LNCAP (cell line): ENCODE data around the gene SEZ6L.

Experiments
- TF ChIP-seq, protein P1 (sequence below): fragments of 450-650 bp; IDR thresholded peaks from 2 replicates; pipeline ENCODE4 v1.5.1; 2017; ENCODE audit warnings: mild to moderate bottlenecking

The SEZ6L gene

GRCh38 chr22:26320447-26320846, 151.2 kb downstream of the SEZ6L start:
- TF ChIP-seq, protein P1, sequence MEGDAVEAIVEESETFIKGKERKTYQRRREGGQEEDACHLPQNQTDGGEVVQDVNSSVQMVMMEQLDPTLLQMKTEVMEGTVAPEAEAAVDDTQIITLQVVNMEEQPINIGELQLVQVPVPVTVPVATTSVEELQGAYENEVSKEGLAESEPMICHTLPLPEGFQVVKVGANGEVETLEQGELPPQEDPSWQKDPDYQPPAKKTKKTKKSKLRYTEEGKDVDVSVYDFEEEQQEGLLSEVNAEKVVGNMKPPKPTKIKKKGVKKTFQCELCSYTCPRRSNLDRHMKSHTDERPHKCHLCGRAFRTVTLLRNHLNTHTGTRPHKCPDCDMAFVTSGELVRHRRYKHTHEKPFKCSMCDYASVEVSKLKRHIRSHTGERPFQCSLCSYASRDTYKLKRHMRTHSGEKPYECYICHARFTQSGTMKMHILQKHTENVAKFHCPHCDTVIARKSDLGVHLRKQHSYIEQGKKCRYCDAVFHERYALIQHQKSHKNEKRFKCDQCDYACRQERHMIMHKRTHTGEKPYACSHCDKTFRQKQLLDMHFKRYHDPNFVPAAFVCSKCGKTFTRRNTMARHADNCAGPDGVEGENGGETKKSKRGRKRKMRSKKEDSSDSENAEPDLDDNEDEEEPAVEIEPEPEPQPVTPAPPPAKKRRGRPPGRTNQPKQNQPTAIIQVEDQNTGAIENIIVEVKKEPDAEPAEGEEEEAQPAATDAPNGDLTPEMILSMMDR, result no peak

DNA sequence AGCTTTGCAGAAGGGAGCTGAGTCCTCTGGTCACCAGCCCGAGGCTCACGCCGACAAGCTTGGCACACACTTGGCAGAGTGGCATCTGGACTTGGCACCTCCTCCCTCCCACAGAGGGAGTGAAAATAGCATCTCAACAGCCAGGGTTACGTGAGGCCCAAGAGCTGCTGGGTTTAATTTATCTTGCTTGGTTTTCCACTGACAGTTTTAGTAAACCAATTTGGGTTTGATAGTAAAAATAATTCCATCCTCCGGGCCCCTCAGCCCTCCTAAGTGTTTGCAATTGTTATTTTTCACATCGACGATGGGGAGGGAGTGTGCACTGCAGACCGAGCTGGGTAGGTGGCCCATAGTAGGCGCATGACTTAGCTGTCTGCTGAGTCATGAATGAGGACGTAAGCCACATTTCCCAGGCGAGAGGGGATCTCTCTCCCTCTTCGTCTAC, 152.2 kb downstream of the SEZ6L start:
- TF ChIP-seq, protein P1, result no peak

DNA sequence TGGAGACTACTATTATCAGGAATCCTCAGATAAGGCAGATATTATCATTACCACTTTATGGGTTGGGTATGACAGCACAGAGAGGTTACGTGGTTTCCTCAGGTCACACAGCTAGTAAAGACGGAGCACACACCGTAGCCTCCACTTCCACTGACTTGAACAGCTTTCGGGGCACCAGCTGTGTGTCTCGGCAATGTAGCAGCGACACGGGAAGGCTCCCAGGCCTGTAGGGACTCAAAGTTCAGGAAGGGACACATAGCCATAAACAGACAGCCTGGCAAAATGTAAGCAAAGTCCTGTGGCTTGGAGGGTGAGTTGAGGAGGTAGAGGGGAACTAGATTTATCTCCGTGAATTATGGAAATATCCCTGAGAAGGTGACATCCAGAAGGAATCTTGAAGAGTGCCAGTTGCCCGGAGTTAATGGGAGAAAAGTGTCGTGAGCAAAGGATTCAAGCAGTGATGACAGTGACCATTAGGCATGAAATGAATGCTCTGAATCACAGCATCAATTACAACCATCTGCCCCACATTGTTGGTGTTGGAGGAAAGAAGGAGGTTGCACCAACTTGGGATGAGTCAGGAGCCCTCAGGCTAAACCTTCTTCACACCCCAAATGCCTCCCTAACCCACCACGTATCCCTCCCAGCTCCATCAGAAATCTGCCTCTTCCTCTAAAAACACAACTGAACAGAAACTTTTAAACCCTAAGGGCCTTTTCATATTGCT, 153.1 kb downstream of the SEZ6L start:
- TF ChIP-seq, protein P1, result no peak

DNA sequence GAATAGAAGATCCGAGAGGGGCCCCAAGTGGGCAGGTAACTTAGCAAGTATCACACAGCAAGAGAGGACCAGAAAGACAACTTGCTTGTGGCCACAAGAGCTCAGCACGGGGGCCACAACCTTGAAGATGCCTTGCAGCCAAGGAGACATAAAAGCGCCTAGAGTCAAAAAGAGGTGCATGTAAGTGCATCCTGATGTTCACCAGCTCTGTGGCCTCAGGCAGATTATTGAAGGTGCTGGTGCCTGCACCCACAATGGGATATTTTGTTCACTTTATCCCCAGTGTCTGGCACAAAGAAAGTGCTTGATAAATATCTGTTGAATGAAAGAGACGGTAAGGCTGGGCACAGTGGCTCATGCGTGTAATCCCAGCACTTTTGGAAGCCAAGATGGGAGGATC, 153.8 kb downstream of the SEZ6L start:
- TF ChIP-seq, protein P1, result no peak

DNA sequence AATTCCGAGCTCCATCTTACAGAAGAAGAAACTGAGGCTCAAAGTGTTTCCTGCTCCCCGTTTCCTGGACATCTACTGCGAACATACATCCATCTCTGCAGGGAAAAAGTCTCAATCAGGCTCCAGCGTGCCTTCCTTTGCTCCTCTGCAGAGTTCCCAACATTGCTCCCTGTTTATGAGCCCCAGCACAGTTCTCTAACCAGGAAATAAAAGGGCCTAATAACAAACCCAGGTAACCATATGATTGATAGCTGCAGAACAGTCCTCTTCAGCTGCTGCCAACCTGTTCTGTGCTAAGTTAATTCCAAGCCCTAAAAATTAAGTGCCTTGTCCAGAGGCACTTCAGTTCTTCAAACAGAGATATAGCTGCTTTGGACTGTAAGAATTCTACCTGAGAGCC, 154.9 kb downstream of the SEZ6L start:
- TF ChIP-seq, protein P1, result no peak

DNA sequence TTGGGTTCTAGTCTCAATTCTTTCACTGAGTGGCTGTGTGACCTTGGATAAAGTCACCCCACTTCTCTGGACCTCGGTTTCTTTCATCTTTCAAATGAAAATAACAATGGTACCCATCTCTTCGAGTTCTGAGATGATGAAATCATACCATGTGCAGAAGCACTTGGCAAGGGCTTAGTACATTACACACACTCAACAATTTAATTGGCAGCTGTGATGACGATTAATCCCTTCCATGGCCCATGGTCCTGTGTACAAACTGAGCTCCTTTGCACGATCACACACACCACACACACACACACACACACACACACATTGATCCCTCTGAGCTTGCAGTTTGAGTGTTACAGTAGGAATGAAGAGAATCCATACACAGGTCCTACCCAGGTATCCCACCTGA, 156.4 kb downstream of the SEZ6L start:
- TF ChIP-seq, protein P1, result no peak

GRCh38 chr22:26326803-26327202, 157.5 kb downstream of the SEZ6L start:
- TF ChIP-seq, protein P1, result no peak

- TF ChIP-seq, protein P1, result no peak
Observed at GRCh38 chr22:26327306-26327705, 158.0 kb downstream of the SEZ6L start.
